Subcutaneous adipose tissue (tissue), 4 donors: ENCODE data around the gene NSG1. TPM values are rescaled to one million over a fixed set of nuclear protein-coding genes. Genes with fewer than 3 reads are reported as not detected.

Experiments
- CTCF ChIP-seq: fragments of 450-650 bp; IDR thresholded peaks from one replicate; pipeline ENCODE4 v1.5.1; 2016; ENCODE audit warnings: low read depth, mild to moderate bottlenecking, control low read depth, antibody characterized with exemption, moderate library complexity
- total RNA-seq, 4 donors: library from RNA; depleted of rRNA; stranded (reverse); fragments of >200 nt; gene quantifications; one replicate each; pipeline ENCODE4 v1.1.0, GENCODE V29; 2016

Gene NSG1
- total RNA-seq, 4 donors from 2014 or later: 0.17 to 0.33 TPM; not detected in 2

GRCh38 chr4:4421356-4421755, 34.5 kb downstream of the NSG1 start:
- no peak for TF ChIP-seq CTCF

- TF ChIP-seq CTCF: no peak
These were observed 36.1 kb downstream of the NSG1 start for GRCh38 chr4:4422856-4423499.

- no peak for TF ChIP-seq CTCF
These were observed 37.0 kb downstream of the NSG1 start for GRCh38 chr4:4423706-4424498.

- TF ChIP-seq CTCF: no peak
These were observed 37.7 kb downstream of the NSG1 start for GRCh38 chr4:4424499-4425115.

GRCh38 chr4:4425119-4425690, 38.3 kb downstream of the NSG1 start:
- no peak for TF ChIP-seq CTCF

GRCh38 chr4:4425696-4426095, 38.8 kb downstream of the NSG1 start:
- TF ChIP-seq CTCF: no peak
